NCI-H187 (cell line): Measurements from ENCODE around the gene MECR.
"Not testable (repeated sequence)": the region's sequence is repeated elsewhere in the genome, so short reads cannot be mapped to it uniquely, and the experiment has no call there.

Source experiments
- DNase-seq, 2 experiments: peaks; one replicate each; lab custom pipeline; 2025; lab: John Stamatoyannopoulos, UW

The MECR gene

GRCh38 chr1:29235955-29236711, 5.4 kb upstream of the MECR start, which contains the start of gene PTPRU:
Gene PTPRU, plus strand, starts transcription at chr1:29236522. Its CDS starts 123 bp downstream, at chr1:29236645.
- peak; percentile 27 to 62 for DNase-seq

GRCh38 chr1:29234881-29235280, 4.1 kb upstream of the MECR start:
- DNase-seq, result not testable (repeated sequence)

- no peak for DNase-seq
These were observed 3.7 kb upstream of the MECR start for GRCh38 chr1:29234471-29234870.

- no peak for DNase-seq
These were observed 3.0 kb upstream of the MECR start for GRCh38 chr1:29233693-29234092.

- no peak for DNase-seq
These were observed 1.7 kb upstream of the MECR start for GRCh38 chr1:29232387-29232786.

- no peak for DNase-seq
These were observed 556 bp downstream of the MECR start for GRCh38 chr1:29230204-29230552.

GRCh38 chr1:29227511-29227910, 3.2 kb downstream of the MECR start:
- no peak for DNase-seq

GRCh38 chr1:29225361-29225760, 5.4 kb downstream of the MECR start:
- DNase-seq, result no peak

GRCh38 chr1:29224356-29224837, 6.3 kb downstream of the MECR start:
- no peak for DNase-seq

- DNase-seq, result no peak
These were observed 7.2 kb downstream of the MECR start for GRCh38 chr1:29223521-29223920.

GRCh38 chr1:29222686-29223085, 8.0 kb downstream of the MECR start:
- no peak for DNase-seq

GRCh38 chr1:29222260-29222659, 8.5 kb downstream of the MECR start:
- DNase-seq, result not testable (repeated sequence)

GRCh38 chr1:29221296-29221695, 9.4 kb downstream of the MECR start:
- DNase-seq, result no peak

GRCh38 chr1:29218223-29218622, 12.5 kb downstream of the MECR start:
- no peak for DNase-seq

- no peak for DNase-seq
These were observed 13.1 kb downstream of the MECR start for GRCh38 chr1:29217633-29218032.

GRCh38 chr1:29213055-29213454, 17.7 kb downstream of the MECR start:
- no peak for DNase-seq

GRCh38 chr1:29211086-29212030, 19.4 kb downstream of the MECR start:
- no peak for DNase-seq

GRCh38 chr1:29210278-29211085, 20.3 kb downstream of the MECR start:
- no peak for DNase-seq

- DNase-seq, result no peak
These were observed 21.6 kb downstream of the MECR start for GRCh38 chr1:29209173-29209572.

- no peak for DNase-seq
These were observed 22.3 kb downstream of the MECR start for GRCh38 chr1:29208442-29208841.

- peak; percentile 56 to 72 for DNase-seq
These were observed 28.0 kb downstream of the MECR start for GRCh38 chr1:29202584-29203340.
